Panc1 (cell line): Measurements from ENCODE around the gene DTYMK. TPM values are rescaled to one million over a fixed set of nuclear protein-coding genes. Genes with fewer than 3 reads are reported as not detected.

ENCODE experiments used
- ATAC-seq: fragments of 200-7000 bp; cut with Tn5 transposase; 2 replicates; pipeline ENCODE4 v1.9.1; 2020; ENCODE audit warnings: mild to moderate bottlenecking, moderate library complexity
- BruUV-seq: library from RNA; stranded (reverse); fragments of 400-500 nt; replicated peaks from 2 replicates; lab custom pipeline; 2021; lab: Mats Ljungman, UMichigan
- CTCF ChIA-PET: fragments of 300-600 bp; sonication (Branson Sonifier 250); formaldehyde crosslinking; loops from one replicate; lab custom pipeline; 2022; ENCODE audit warnings: antibody characterized with exemption; lab: Charles Lee
- POLR2A ChIA-PET: fragments of 300-600 bp; sonication (Branson Sonifier 250); formaldehyde crosslinking; loops from one replicate; lab custom pipeline; 2022; ENCODE audit warnings: antibody characterized with exemption; lab: Charles Lee
- DNase-seq: peaks from one replicate; pipeline ENCODE4 v3.0.0-alpha.2; 2010; ENCODE audit warnings: low read depth, low spot score
- H3K27ac ChIP-seq: 2 replicates; pipeline ENCODE4 v1.5.1; 2011; ENCODE audit warnings: mild to moderate bottlenecking, low read length, inconsistent platforms
- H3K27me3 ChIP-seq: fragments of 200-500 bp; sonication (Bioruptor generic); 2 replicates; pipeline ENCODE4 v1.6.0; 2014; ENCODE audit warnings: low read length, inconsistent platforms; ENCODE audit not compliant: control insufficient read depth, insufficient read depth
- H3K36me3 ChIP-seq: fragments of 200-500 bp; sonication (Bioruptor generic); 2 replicates; pipeline ENCODE4 v1.5.1; 2014; ENCODE audit warnings: inconsistent platforms, mild to moderate bottlenecking, low read length, moderate library complexity; ENCODE audit not compliant: control insufficient read depth, insufficient read depth
- H3K4me1 ChIP-seq: 2 replicates; pipeline ENCODE4 v1.5.1; 2011; ENCODE audit warnings: inconsistent platforms, mild to moderate bottlenecking, low read length, moderate library complexity; ENCODE audit not compliant: control insufficient read depth, insufficient read depth
- H3K4me3 ChIP-seq, 2 experiments: 2 replicates each; pipeline ENCODE4 v1.5.1; 2011 to 2012; ENCODE audit warnings: low read depth in 2 of 2, low read length in 2 of 2, mild to moderate bottlenecking in 2 of 2, inconsistent platforms in 1 of 2, moderate library complexity in 1 of 2
- H3K9me3 ChIP-seq: fragments of 200-500 bp; sonication (Bioruptor generic); 2 replicates; pipeline ENCODE4 v1.5.1; 2014; ENCODE audit warnings: low read depth, mild to moderate bottlenecking, inconsistent platforms, low read length, moderate library complexity; ENCODE audit not compliant: control insufficient read depth, insufficient read depth
- POLR2AphosphoS5 ChIP-seq: IDR thresholded peaks from 2 replicates; pipeline ENCODE4 v1.6.1; 2012; ENCODE audit warnings: mild to moderate bottlenecking, low read depth, low read length, moderate library complexity
- SIN3A ChIP-seq: IDR thresholded peaks from 2 replicates; pipeline ENCODE4 v1.6.1; 2012; ENCODE audit warnings: low read depth, mild to moderate bottlenecking, low read length, moderate library complexity, borderline replicate concordance; ENCODE audit not compliant: insufficient read depth
- TCF7L2 ChIP-seq: IDR thresholded peaks from 2 replicates; pipeline ENCODE4 v1.6.1; 2011; ENCODE audit warnings: mild to moderate bottlenecking, low read depth, low read length, inconsistent platforms
- in situ Hi-C: cut with HindIII; loops from 2 replicates; pipeline ENCODE4 v1.10.0; 2016; ENCODE audit warnings: low sequenced_read_pairs, low pct_unique_long_range_greater_than_20kb
- intact Hi-C: fragments of 100-400 bp; cut with micrococcal nuclease; formaldehyde crosslinking; loops from one replicate; pipeline ENCODE4 v1.10.0; 2022; ENCODE audit not compliant: unreplicated experiment
- total RNA-seq: library from RNA; stranded (reverse); gene quantifications from one replicate; pipeline ENCODE4 v1.2.1, GENCODE V29; 2021; ENCODE audit not compliant: unreplicated experiment
- TF ChIP-seq, protein P1 (sequence below): fragments of 450-650 bp; IDR thresholded peaks from 2 replicates; pipeline ENCODE4 v1.5.1; 2017; ENCODE audit warnings: mild to moderate bottlenecking
- TF ChIP-seq, protein P2 (sequence below), 2 experiments: IDR thresholded peaks; 2 replicates each; pipeline ENCODE4 v1.6.1; 2011 to 2012; ENCODE audit warnings: low read depth in 2 of 2, control low read depth in 1 of 2, low read length in 1 of 2, mild to moderate bottlenecking in 1 of 2, moderate library complexity in 1 of 2; ENCODE audit not compliant: insufficient read depth in 1 of 2

The DTYMK gene
- total RNA-seq, 1 experiment from 2014 or later: 122 TPM

DNA sequence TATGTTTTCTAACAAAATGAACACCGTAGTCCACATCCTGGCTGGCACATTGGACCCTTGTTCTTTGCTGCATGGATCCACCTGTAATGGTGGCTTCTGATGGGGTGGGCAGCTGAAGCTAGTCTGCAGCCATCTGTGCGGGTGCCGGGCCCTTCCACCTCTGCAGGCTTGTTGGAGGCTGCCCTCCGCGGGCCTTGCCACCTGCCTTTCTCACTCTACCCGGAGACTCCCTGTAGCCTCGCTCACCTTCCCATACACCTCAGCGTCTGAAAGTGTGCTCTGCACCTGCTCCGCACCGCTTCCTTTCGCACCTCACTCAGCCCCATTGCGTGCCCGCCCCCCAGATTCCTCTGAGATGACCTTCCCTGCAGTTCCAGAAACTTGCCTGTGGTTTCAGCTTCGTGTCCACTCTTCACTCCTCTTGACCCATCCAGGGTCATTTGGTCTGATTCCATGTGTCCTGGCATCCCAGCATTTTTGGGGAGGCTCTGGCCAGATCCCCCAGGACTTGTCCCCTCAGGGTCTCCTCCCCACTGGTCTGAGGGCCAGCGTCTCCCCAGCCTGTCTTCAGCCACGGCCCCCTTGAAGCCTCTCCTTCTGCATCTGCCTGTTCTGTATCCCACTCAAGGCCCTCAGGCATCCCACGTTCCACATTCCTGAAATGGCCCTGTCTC, 31.0 kb downstream of the DTYMK start:
- Histone ChIP-seq H3K4me3 (no peak overlapping the region), H3K4me1 (no peaks in the 10 kb centered on the region), H3K36me3 (peaks cover 2% of the 10 kb centered on the region), H3K9me3 (no peaks in the 10 kb centered on the region), H3K27me3 (no peaks in the 10 kb centered on the region), H3K27ac (no peak overlapping the region)
- ATAC-seq (no peak), DNase-seq (no peak)
- BruUV-seq: no TSS peak
- TF ChIP-seq, protein P1, sequence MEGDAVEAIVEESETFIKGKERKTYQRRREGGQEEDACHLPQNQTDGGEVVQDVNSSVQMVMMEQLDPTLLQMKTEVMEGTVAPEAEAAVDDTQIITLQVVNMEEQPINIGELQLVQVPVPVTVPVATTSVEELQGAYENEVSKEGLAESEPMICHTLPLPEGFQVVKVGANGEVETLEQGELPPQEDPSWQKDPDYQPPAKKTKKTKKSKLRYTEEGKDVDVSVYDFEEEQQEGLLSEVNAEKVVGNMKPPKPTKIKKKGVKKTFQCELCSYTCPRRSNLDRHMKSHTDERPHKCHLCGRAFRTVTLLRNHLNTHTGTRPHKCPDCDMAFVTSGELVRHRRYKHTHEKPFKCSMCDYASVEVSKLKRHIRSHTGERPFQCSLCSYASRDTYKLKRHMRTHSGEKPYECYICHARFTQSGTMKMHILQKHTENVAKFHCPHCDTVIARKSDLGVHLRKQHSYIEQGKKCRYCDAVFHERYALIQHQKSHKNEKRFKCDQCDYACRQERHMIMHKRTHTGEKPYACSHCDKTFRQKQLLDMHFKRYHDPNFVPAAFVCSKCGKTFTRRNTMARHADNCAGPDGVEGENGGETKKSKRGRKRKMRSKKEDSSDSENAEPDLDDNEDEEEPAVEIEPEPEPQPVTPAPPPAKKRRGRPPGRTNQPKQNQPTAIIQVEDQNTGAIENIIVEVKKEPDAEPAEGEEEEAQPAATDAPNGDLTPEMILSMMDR: no peak
- TF ChIP-seq SIN3A (no peak), POLR2AphosphoS5 (no peak), TCF7L2 (no peak)
- TF ChIP-seq, protein P2, sequence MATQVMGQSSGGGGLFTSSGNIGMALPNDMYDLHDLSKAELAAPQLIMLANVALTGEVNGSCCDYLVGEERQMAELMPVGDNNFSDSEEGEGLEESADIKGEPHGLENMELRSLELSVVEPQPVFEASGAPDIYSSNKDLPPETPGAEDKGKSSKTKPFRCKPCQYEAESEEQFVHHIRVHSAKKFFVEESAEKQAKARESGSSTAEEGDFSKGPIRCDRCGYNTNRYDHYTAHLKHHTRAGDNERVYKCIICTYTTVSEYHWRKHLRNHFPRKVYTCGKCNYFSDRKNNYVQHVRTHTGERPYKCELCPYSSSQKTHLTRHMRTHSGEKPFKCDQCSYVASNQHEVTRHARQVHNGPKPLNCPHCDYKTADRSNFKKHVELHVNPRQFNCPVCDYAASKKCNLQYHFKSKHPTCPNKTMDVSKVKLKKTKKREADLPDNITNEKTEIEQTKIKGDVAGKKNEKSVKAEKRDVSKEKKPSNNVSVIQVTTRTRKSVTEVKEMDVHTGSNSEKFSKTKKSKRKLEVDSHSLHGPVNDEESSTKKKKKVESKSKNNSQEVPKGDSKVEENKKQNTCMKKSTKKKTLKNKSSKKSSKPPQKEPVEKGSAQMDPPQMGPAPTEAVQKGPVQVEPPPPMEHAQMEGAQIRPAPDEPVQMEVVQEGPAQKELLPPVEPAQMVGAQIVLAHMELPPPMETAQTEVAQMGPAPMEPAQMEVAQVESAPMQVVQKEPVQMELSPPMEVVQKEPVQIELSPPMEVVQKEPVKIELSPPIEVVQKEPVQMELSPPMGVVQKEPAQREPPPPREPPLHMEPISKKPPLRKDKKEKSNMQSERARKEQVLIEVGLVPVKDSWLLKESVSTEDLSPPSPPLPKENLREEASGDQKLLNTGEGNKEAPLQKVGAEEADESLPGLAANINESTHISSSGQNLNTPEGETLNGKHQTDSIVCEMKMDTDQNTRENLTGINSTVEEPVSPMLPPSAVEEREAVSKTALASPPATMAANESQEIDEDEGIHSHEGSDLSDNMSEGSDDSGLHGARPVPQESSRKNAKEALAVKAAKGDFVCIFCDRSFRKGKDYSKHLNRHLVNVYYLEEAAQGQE (IDR thresholded peaks at IDR 0.05; ENCODE audit: insufficient read depth in 1 of 2, low read depth in 2 of 2, low read length in 1 of 2): no peak
- CTCF ChIA-PET: no interaction called here
- in situ Hi-C loops: no loop called here
- intact Hi-C loops: no loop called here
- POLR2A ChIA-PET: no interaction called here

DNA sequence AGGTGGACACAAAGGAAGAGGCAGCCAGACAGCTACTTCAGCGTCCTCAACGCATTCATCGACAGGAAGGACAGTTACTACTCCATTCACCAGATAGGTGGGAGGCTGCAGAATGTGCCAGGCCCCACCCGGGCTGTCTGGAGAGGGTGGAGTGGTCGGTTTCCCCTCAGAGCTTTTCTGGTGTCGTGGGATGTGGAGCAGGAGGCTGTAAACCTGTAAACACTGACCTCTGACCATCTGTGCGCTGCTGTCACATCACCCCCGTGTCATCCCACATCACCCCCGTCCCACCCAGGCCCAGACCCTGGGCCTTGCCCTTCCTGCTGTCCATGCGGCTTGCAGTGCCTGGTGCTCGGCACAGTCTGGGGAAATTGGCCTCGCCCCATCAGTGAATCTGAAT, 32.1 kb downstream of the DTYMK start:
- Histone ChIP-seq H3K27me3 (no peaks in the 10 kb centered on the region), H3K36me3 (no peaks in the 10 kb centered on the region), H3K9me3 (no peaks in the 10 kb centered on the region), H3K4me3 (no peak overlapping the region), H3K4me1 (no peaks in the 10 kb centered on the region), H3K27ac (no peak overlapping the region)
- POLR2A ChIA-PET: no interaction called here
- intact Hi-C loops: no loop called here
- TF ChIP-seq, protein P1: no peak
- TF ChIP-seq POLR2AphosphoS5: no peak
- TF ChIP-seq, protein P2 (IDR thresholded peaks at IDR 0.05; ENCODE audit: insufficient read depth in 1 of 2, low read depth in 2 of 2, low read length in 1 of 2): no peak
- TF ChIP-seq TCF7L2: no peak
- TF ChIP-seq SIN3A: no peak
- DNase-seq: no peak
- CTCF ChIA-PET: interaction anchor here (0.6 kb wide), 1 partner anchor 100 kb away, joined by 3 read pairs; no protein-coding TSS in a partner anchor
- in situ Hi-C loops: no loop called here
- no TSS peak for BruUV-seq
- no peak for ATAC-seq
